Neural progenitor cell (in vitro differentiated cells): ENCODE results near the gene RNF4.

Experiments
- EZH2 ChIP-seq: fragments of 200-600 bp; sonication (generic); IDR thresholded peaks from 2 replicates; pipeline ENCODE4 v1.6.1; 2017; ENCODE audit warnings: antibody characterized with exemption, mild to moderate bottlenecking, moderate library complexity
- TF ChIP-seq, protein P1 (sequence below): fragments of 200-600 bp; sonication (generic); IDR thresholded peaks from 2 replicates; pipeline ENCODE4 v1.5.1; 2017; ENCODE audit warnings: antibody characterized with exemption, mild to moderate bottlenecking

DNA sequence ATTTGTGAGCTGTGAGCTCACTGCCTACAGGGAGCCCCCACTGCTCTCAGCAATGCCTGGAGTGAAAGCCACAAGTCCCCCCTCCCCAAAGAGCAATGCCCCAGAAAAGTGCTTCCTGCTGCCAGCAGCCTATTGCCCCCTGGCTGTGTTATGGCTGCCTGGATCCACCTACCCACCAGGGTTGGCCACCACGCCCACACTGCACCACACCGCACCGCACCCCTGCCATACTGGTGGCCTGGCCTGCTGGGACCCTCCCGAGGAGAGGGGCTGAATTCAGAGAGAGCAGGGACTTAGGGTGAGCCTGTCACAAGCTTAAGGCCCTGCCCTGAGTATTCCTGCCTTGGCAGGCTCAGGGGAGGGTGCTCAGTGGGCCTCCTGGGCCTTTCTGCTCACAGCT lies 45.8 kb upstream of the RNF4 start:
- TF ChIP-seq, protein P1, sequence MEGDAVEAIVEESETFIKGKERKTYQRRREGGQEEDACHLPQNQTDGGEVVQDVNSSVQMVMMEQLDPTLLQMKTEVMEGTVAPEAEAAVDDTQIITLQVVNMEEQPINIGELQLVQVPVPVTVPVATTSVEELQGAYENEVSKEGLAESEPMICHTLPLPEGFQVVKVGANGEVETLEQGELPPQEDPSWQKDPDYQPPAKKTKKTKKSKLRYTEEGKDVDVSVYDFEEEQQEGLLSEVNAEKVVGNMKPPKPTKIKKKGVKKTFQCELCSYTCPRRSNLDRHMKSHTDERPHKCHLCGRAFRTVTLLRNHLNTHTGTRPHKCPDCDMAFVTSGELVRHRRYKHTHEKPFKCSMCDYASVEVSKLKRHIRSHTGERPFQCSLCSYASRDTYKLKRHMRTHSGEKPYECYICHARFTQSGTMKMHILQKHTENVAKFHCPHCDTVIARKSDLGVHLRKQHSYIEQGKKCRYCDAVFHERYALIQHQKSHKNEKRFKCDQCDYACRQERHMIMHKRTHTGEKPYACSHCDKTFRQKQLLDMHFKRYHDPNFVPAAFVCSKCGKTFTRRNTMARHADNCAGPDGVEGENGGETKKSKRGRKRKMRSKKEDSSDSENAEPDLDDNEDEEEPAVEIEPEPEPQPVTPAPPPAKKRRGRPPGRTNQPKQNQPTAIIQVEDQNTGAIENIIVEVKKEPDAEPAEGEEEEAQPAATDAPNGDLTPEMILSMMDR, result no peak
- no peak for TF ChIP-seq EZH2
